Mesenchymal stem cell (in vitro differentiated cells and primary cell): ENCODE results near the gene UBE2G2.

Experiments used
- DNase-seq: peaks from one replicate; pipeline ENCODE4 v3.0.0-alpha.2; 2013
- H2AFZ ChIP-seq: one replicate; pipeline ENCODE4 v1.6.1; 2013; ENCODE audit warnings: low read depth, mild to moderate bottlenecking, control low read depth, inconsistent platforms, low read length, moderate library complexity
- H2AK5ac ChIP-seq: 2 replicates; pipeline ENCODE4 v1.6.1; 2013; ENCODE audit warnings: low read length, moderate library complexity, mild to moderate bottlenecking, inconsistent platforms; ENCODE audit not compliant: severe bottlenecking
- H2BK120ac ChIP-seq: one replicate; pipeline ENCODE4 v1.6.1; 2013; ENCODE audit warnings: low read depth, mild to moderate bottlenecking, inconsistent platforms, low read length, moderate library complexity
- H2BK12ac ChIP-seq, 2 experiments: one replicate each; pipeline ENCODE4 v1.6.1; 2013; ENCODE audit warnings: inconsistent platforms in 2 of 2, low read length in 2 of 2, mild to moderate bottlenecking in 2 of 2, moderate library complexity in 2 of 2, control low read depth in 1 of 2
- H2BK15ac ChIP-seq: one replicate; pipeline ENCODE4 v1.6.1; 2013; ENCODE audit warnings: mild to moderate bottlenecking, low read depth, inconsistent platforms; ENCODE audit not compliant: poor library complexity, severe bottlenecking
- H2BK5ac ChIP-seq: 2 replicates; pipeline ENCODE4 v1.6.1; 2013; ENCODE audit warnings: low read depth, mild to moderate bottlenecking, low read length, control low read depth, inconsistent platforms; ENCODE audit not compliant: poor library complexity, severe bottlenecking
- H3K14ac ChIP-seq, 2 experiments: one replicate each; pipeline ENCODE4 v1.6.1; 2013; ENCODE audit warnings: inconsistent platforms in 2 of 2, low read length in 2 of 2, control low read depth in 1 of 2, mild to moderate bottlenecking in 1 of 2, moderate library complexity in 1 of 2
- H3K18ac ChIP-seq, 2 experiments: one replicate each; pipeline ENCODE4 v1.6.1; 2013; ENCODE audit warnings: inconsistent platforms in 2 of 2, low read length in 2 of 2, control low read depth in 1 of 2, low read depth in 1 of 2, mild to moderate bottlenecking in 1 of 2
- H3K23ac ChIP-seq, 2 experiments: one replicate each; pipeline ENCODE4 v1.6.1; 2013; ENCODE audit warnings: inconsistent platforms in 2 of 2, low read length in 2 of 2, mild to moderate bottlenecking in 2 of 2, moderate library complexity in 2 of 2, control low read depth in 1 of 2
- H3K27ac ChIP-seq: 2 replicates; pipeline ENCODE4 v1.5.1; 2013; ENCODE audit warnings: mild to moderate bottlenecking, moderate library complexity, low read length, control low read depth, inconsistent platforms; ENCODE audit not compliant: poor library complexity, severe bottlenecking
- H3K27me3 ChIP-seq, 2 experiments: 2 replicates each; pipeline versions ENCODE4 v1.6.1 to v1.7.0; 2013; ENCODE audit warnings: low read length in 2 of 2, mild to moderate bottlenecking in 2 of 2, moderate library complexity in 2 of 2, control low read depth in 1 of 2, inconsistent platforms in 1 of 2; ENCODE audit not compliant: control insufficient read depth in 1 of 2, insufficient read depth in 1 of 2
- H3K36me3 ChIP-seq, 2 experiments: 2 replicates each; pipeline versions ENCODE4 v1.6.1 to v1.7.0; 2013; ENCODE audit warnings: low read length in 2 of 2, control low read depth in 1 of 2, inconsistent platforms in 1 of 2, low read depth in 1 of 2, mild to moderate bottlenecking in 1 of 2; ENCODE audit not compliant: insufficient read depth in 2 of 2, control insufficient read depth in 1 of 2
- H3K4ac ChIP-seq, 2 experiments: one replicate each; pipeline ENCODE4 v1.6.1; 2013; ENCODE audit warnings: inconsistent platforms in 2 of 2, low read length in 2 of 2, mild to moderate bottlenecking in 2 of 2, moderate library complexity in 2 of 2, control low read depth in 1 of 2, low read depth in 1 of 2
- H3K4me1 ChIP-seq: 2 replicates; pipeline ENCODE4 v1.6.1; 2013; ENCODE audit warnings: low read depth, low read length, control low read depth; ENCODE audit not compliant: control insufficient read depth, insufficient read depth
- H3K4me2 ChIP-seq: 2 replicates; pipeline ENCODE4 v1.6.1; 2013; ENCODE audit warnings: low read length, mild to moderate bottlenecking, inconsistent platforms; ENCODE audit not compliant: poor library complexity, severe bottlenecking
- H3K4me3 ChIP-seq, 2 experiments: 2 replicates each; pipeline versions ENCODE4 v1.5.1 to v1.7.0; 2013; ENCODE audit warnings: low read length in 2 of 2, mild to moderate bottlenecking in 2 of 2, control low read depth in 1 of 2, low read depth in 1 of 2; ENCODE audit not compliant: insufficient read depth in 1 of 2
- H3K79me1 ChIP-seq: replicated peaks from 2 replicates; pipeline ENCODE4 v1.6.1; 2013; ENCODE audit warnings: mild to moderate bottlenecking, control low read depth, low read length, inconsistent platforms; ENCODE audit not compliant: poor library complexity, severe bottlenecking
- H3K9ac ChIP-seq: 2 replicates; pipeline ENCODE4 v1.7.0; 2013; ENCODE audit warnings: mild to moderate bottlenecking, low read length, moderate library complexity
- H3K9me3 ChIP-seq: 2 replicates; pipeline ENCODE4 v1.7.0; 2013; ENCODE audit warnings: mild to moderate bottlenecking, low read length; ENCODE audit not compliant: control insufficient read depth
- H4K8ac ChIP-seq: one replicate; pipeline ENCODE4 v1.6.1; 2013; ENCODE audit warnings: inconsistent platforms, mild to moderate bottlenecking, low read length, moderate library complexity
- H4K91ac ChIP-seq: one replicate; pipeline ENCODE4 v1.6.1; 2013; ENCODE audit warnings: mild to moderate bottlenecking, low read length, inconsistent platforms
- WGBS: methylation state at CpG from one replicate; pipeline ENCODE4 v1.1.7; 2013; ENCODE audit warnings: mixed read lengths; 5-methylcytosine and 5-hydroxymethylcytosine counted together

Gene UBE2G2

DNA sequence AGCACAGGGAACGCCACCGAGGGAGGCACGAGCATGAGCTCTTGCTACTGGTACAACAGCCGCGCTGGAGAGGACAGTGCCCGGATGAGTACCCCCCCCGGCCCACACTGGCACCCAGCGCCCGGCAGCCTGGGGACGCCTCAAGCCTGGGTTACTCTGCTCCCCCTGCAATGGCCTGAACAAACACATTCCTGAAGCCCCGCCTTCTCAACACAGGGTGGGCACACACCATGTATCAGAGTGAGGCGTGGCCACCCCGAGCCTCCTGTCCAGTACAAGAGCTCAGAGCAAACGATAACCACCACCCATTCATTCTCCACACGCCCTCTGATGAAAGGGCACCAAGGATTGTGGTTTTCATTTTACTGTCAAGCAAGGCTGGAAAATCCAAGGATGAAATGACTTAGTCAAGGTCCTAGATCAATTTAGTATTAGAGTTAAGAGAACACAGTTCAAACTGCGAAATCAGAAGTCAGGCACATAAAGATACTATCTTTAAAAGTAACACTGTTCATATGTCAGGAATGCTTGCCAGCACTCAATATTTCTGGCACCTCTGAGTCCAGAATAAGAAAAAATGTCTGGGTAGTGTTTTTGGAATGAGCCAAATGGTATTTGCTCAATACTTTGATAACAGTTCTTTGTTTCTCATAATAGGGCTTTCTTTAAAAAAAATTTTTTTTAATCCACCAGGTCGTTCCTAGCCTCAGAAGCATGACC is 22.0 kb downstream of the UBE2G2 start:
- Histone ChIP-seq H2BK15ac (no peak overlapping the region), H3K23ac (no peak overlapping the region), H3K4ac (no peak overlapping the region), H3K36me3 (peaks cover 26 to 57% of the 10 kb centered on the region in 2 experiments), H2AK5ac (no peak overlapping the region), H2BK120ac (no peak overlapping the region), H2BK12ac (no peak overlapping the region), H3K27ac (no peak overlapping the region), H3K79me1 (peaks cover 34% of the 10 kb centered on the region), H3K4me2 (no peak overlapping the region), H3K4me1 (peaks cover 10% of the 10 kb centered on the region), H2AFZ (no peak overlapping the region), H4K91ac (no peak overlapping the region), H4K8ac (no peak overlapping the region), H3K14ac (no peak overlapping the region), H3K9ac (no peak overlapping the region), H3K18ac (no peak overlapping the region), H2BK5ac (no peak overlapping the region), H3K27me3 (no peaks in the 10 kb centered on the region), H3K4me3 (no peak overlapping the region), H3K9me3 (no peaks in the 10 kb centered on the region)
- WGBS: 96% methylated on average over 15 of the region's 17 CpGs
- DNase-seq: no peak

DNA sequence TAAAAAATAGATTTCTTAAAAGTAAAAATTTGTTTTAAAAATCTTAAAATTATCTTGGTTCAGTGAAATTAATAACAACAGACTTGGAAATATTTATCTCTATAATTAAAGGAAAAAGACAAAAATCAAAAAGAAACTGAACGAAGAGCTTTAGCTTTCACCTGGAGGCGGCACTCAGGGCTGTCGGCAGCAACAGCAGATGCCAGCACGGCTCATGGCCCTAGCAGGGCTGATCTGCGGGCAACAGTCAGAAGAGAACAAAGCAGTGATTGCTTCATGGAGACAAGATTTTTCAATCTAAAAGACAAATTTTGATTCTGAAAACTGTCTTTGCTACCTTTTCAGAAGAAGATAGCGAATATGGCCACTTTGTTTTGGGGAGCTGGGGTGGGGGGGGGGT is 22.6 kb downstream of the UBE2G2 start:
- Histone ChIP-seq H4K8ac (no peak overlapping the region), H2BK12ac (no peak overlapping the region), H3K4me2 (no peak overlapping the region), H3K18ac (no peak overlapping the region), H4K91ac (no peak overlapping the region), H3K79me1 (peaks cover 31% of the 10 kb centered on the region), H3K9me3 (no peaks in the 10 kb centered on the region), H3K4ac (no peak overlapping the region), H3K27ac (no peak overlapping the region), H2BK5ac (no peak overlapping the region), H3K14ac (no peak overlapping the region), H2BK120ac (no peak overlapping the region), H3K27me3 (no peaks in the 10 kb centered on the region), H3K4me3 (no peak overlapping the region), H3K9ac (no peak overlapping the region), H2AFZ (no peak overlapping the region), H3K4me1 (peaks cover 11% of the 10 kb centered on the region), H2BK15ac (no peak overlapping the region), H2AK5ac (peak overlapping the region; percentile 54), H3K36me3 (peaks cover 26 to 60% of the 10 kb centered on the region in 2 experiments), H3K23ac (no peak overlapping the region)
- DNase-seq: no peak
- WGBS: 97% methylated on average over 6 of the region's 6 CpGs

DNA sequence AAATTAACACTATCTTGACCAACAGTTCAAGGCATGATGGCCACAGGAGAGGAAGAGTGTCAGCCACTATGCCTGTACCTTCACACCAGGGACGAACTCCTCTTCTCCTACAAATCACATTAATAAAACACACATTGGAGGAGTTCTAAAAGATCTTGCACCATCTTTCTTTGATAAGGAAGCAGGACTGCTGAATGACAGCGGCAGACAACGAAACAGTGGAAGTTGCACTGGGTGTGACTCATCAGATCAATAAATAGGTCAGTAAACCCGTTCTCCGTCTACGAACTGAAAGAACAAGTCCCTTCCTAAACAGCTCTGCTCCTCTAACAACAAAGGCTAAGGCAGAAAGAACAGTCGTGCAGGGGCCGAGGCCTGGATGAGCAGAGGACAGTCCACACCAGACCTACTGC is 23.1 kb downstream of the UBE2G2 start:
- no peaks in the 10 kb centered on the region for H3K27me3 ChIP-seq
- no peak for DNase-seq
- no peak overlapping the region for H2BK12ac ChIP-seq
- H3K18ac ChIP-seq: no peak overlapping the region
- H3K36me3 ChIP-seq: peaks cover 26 to 63% of the 10 kb centered on the region in 2 experiments
- no peak overlapping the region for H4K8ac ChIP-seq
- H2AFZ ChIP-seq: no peak overlapping the region
- no peak overlapping the region for H3K4ac ChIP-seq
- peaks cover 13% of the 10 kb centered on the region for H3K4me1 ChIP-seq
- 91% methylated on average over 8 of the region's 8 CpGs for WGBS
- H2BK120ac ChIP-seq: no peak overlapping the region
- no peak overlapping the region for H4K91ac ChIP-seq
- H3K9me3 ChIP-seq: no peaks in the 10 kb centered on the region
- no peak overlapping the region for H3K27ac ChIP-seq
- H2BK15ac ChIP-seq: no peak overlapping the region
- H3K23ac ChIP-seq: no peak overlapping the region
- H3K4me3 ChIP-seq: no peak overlapping the region
- no peak overlapping the region for H2BK5ac ChIP-seq
- H3K9ac ChIP-seq: no peak overlapping the region
- no peak overlapping the region for H3K4me2 ChIP-seq
- H3K79me1 ChIP-seq: peaks cover 28% of the 10 kb centered on the region
- H3K14ac ChIP-seq: no peak overlapping the region
- no peak overlapping the region for H2AK5ac ChIP-seq

DNA sequence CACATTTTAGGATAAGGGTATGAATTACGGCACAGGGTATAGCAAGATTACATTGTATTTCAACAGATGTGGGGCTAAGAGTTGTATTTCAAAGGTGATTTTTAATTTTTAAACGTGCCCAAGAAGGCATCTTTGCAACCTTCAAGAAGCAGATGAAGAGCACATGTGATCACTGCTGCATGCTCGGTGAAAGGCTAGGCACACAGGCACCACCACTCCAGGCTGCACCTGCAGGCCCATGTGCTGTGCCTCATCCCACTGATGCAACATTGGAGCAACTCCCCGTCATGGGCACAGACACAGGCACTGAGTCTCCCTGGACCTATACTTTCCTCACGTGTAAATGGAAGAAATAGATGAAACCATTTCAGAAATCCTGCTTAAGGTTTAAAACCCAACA is 23.5 kb downstream of the UBE2G2 start:
- Histone ChIP-seq H4K91ac (no peak overlapping the region), H3K36me3 (peaks cover 26 to 63% of the 10 kb centered on the region in 2 experiments), H2BK5ac (no peak overlapping the region), H2BK15ac (no peak overlapping the region), H3K4ac (no peak overlapping the region), H3K23ac (no peak overlapping the region), H3K9ac (no peak overlapping the region), H3K4me2 (no peak overlapping the region), H3K4me1 (peaks cover 17% of the 10 kb centered on the region), H4K8ac (no peak overlapping the region), H2BK120ac (no peak overlapping the region), H3K14ac (no peak overlapping the region), H3K27me3 (no peaks in the 10 kb centered on the region), H3K9me3 (no peaks in the 10 kb centered on the region), H2AK5ac (no peak overlapping the region), H3K18ac (no peak overlapping the region), H3K27ac (no peak overlapping the region), H3K4me3 (no peak overlapping the region), H2AFZ (no peak overlapping the region), H3K79me1 (peaks cover 24% of the 10 kb centered on the region), H2BK12ac (no peak overlapping the region)
- no peak for DNase-seq
- WGBS: 97% methylated on average over 5 of the region's 5 CpGs
